ENCODE data around the gene ARL5A. TPM values are rescaled to one million over a fixed set of nuclear protein-coding genes. Genes with fewer than 3 reads are reported as not detected.

ARL5A gene
- total and polyA plus RNA-seq, 9 of the 15 experiments (the other 6 are each of a cell fraction or from before 2014, with no cell fraction given): 16.3 to 117 (median 88.4) TPM

- TF ChIP-seq HDAC8 (tag; IDR thresholded peaks at IDR 0.05): peak; percentile 73; the same call in 1 of the 2 replicates
- no peak for TF ChIP-seq ARID4B (CRISPR knock-in tag; IDR thresholded peaks at IDR 0.05)
- no peak for TF ChIP-seq ILK (tag; IDR thresholded peaks at IDR 0.05; ENCODE audit: borderline replicate concordance, low read depth)
- no peak for TF ChIP-seq SIX5 (IDR thresholded peaks at IDR 0.05; ENCODE audit: borderline replicate concordance in 1 of 2, insufficient read depth in 1 of 2, low read depth in 1 of 2, low read length in 2 of 2)
- no peak for TF ChIP-seq NR2C1 (IDR thresholded peaks at IDR 0.05)
- peak; percentile 71 for TF ChIP-seq NR2C1 (tag; IDR thresholded peaks at IDR 0.05)
- TF ChIP-seq TBL1XR1 (IDR thresholded peaks at IDR 0.05; ENCODE audit: low read length in 2 of 2): peak in 1 of 2 experiments; percentile 41; a peak in 1 of 4 replicates
- TF ChIP-seq PHF21A (IDR thresholded peaks at IDR 0.05; ENCODE audit: borderline replicate concordance, low read depth): no peak
- TF ChIP-seq RAD21 (CRISPR knock-in tag; conservative IDR thresholded peaks at IDR 0.05 in 1 of 2, IDR thresholded peaks at IDR 0.05 in 1 of 2): 0 out of 4 replicates have a peak, but pooled peaks of 1 of the 2 experiments have one; percentile 5
- no peak for TF ChIP-seq HDAC6 (IDR thresholded peaks at IDR 0.05; ENCODE audit: low read depth, low read length)
- no peak for TF ChIP-seq TAF15 (IDR thresholded peaks at IDR 0.05; ENCODE audit: low read depth, low read length)
- TF ChIP-seq CBFB (CRISPR knock-in tag; IDR thresholded peaks at IDR 0.05): no peak
- TF ChIP-seq ZNF324 (CRISPR knock-in tag; IDR thresholded peaks at IDR 0.05): no peak
- peak; percentile 80 for TF ChIP-seq CBFA2T3 (IDR thresholded peaks at IDR 0.05)
- no peak for TF ChIP-seq SAP30 (IDR thresholded peaks at IDR 0.05; ENCODE audit: borderline replicate concordance, insufficient read depth, low read depth, low read length, poor library complexity, severe bottlenecking)
- no peak for TF ChIP-seq TEAD2 (tag; IDR thresholded peaks at IDR 0.05)
- no peak for TF ChIP-seq HNRNPUL1 (IDR thresholded peaks at IDR 0.05; ENCODE audit: low read length)
- TF ChIP-seq, protein P1, sequence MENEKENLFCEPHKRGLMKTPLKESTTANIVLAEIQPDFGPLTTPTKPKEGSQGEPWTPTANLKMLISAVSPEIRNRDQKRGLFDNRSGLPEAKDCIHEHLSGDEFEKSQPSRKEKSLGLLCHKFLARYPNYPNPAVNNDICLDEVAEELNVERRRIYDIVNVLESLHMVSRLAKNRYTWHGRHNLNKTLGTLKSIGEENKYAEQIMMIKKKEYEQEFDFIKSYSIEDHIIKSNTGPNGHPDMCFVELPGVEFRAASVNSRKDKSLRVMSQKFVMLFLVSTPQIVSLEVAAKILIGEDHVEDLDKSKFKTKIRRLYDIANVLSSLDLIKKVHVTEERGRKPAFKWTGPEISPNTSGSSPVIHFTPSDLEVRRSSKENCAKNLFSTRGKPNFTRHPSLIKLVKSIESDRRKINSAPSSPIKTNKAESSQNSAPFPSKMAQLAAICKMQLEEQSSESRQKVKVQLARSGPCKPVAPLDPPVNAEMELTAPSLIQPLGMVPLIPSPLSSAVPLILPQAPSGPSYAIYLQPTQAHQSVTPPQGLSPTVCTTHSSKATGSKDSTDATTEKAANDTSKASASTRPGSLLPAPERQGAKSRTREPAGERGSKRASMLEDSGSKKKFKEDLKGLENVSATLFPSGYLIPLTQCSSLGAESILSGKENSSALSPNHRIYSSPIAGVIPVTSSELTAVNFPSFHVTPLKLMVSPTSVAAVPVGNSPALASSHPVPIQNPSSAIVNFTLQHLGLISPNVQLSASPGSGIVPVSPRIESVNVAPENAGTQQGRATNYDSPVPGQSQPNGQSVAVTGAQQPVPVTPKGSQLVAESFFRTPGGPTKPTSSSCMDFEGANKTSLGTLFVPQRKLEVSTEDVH (IDR thresholded peaks at IDR 0.05; ENCODE audit: low read depth, partially characterized antibody): no peak
- TF ChIP-seq GTF2E2 (tag; IDR thresholded peaks at IDR 0.05): no peak; the same call in 1 of the 2 replicates
- peak; percentile 67; the same call in 1 of the 2 replicates for TF ChIP-seq ZNF212 (CRISPR knock-in tag; IDR thresholded peaks at IDR 0.05)
- no peak for TF ChIP-seq MAFF (IDR thresholded peaks at IDR 0.05; ENCODE audit: low read length)
Observed at GRCh38 chr2:151760139-151760650, 68.0 kb downstream of the ARL5A start (continued).

Data from K562 (cell line).